ENCODE measurements around the gene ZBTB49.

DNA sequence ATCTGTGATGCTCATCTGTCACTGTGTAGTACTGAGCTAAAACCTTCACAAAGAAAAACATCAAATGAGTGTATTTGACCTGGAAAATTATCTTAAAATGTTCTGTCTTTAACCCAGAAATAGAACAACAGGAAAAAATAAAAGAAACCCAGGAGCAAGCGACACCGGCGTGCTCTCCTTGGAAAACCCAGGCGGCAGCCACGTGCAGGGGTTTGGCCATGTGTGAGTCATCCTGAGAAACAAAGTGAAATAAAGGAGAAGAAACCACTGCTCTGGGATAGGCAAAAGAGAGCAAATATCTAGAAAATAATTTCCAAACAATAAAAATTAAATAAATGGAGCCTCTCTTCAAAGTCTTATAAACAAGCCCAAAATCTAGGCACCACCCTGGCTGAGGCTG lies 22.1 kb upstream of the ZBTB49 start:
- TF ChIP-seq, protein P1, sequence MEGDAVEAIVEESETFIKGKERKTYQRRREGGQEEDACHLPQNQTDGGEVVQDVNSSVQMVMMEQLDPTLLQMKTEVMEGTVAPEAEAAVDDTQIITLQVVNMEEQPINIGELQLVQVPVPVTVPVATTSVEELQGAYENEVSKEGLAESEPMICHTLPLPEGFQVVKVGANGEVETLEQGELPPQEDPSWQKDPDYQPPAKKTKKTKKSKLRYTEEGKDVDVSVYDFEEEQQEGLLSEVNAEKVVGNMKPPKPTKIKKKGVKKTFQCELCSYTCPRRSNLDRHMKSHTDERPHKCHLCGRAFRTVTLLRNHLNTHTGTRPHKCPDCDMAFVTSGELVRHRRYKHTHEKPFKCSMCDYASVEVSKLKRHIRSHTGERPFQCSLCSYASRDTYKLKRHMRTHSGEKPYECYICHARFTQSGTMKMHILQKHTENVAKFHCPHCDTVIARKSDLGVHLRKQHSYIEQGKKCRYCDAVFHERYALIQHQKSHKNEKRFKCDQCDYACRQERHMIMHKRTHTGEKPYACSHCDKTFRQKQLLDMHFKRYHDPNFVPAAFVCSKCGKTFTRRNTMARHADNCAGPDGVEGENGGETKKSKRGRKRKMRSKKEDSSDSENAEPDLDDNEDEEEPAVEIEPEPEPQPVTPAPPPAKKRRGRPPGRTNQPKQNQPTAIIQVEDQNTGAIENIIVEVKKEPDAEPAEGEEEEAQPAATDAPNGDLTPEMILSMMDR (conservative IDR thresholded peaks at IDR 0.05; ENCODE audit: low read depth, low read length), result no peak
- TF ChIP-seq MAZ (IDR thresholded peaks at IDR 0.05; ENCODE audit: borderline replicate concordance, low read depth, low read length), result no peak

Data from IMR-90 (cell line).